ENCODE results near the gene STMND1. TPM values are rescaled to one million over a fixed set of nuclear protein-coding genes. Genes with fewer than 3 reads are reported as not detected.

Gene STMND1
- polyA plus RNA-seq, 4 donors: 0.10 to 0.38 (median 0.32) TPM

DNA sequence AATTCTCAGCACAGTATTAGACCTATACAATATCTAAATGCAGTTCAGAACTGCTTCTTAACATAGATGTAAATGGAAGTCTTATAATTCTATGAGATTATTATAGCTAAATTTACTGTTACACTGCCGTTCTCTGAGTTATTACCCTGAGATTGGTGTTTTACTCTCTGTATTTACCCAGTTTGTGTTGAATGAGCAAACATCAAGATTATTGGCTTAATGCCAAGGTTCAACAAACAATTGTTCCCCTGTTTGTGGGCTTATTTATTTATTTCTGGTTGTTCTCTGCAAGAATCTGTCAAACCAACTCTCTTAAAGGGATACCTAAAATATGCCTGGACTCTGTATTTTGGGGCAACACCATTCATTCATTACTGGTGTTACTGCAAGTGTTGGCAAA is 5.2 kb upstream of the STMND1 start:
- DNase-seq (ENCODE audit: low read depth in 4 of 4, low spot score in 3 of 4): no peak

DNA sequence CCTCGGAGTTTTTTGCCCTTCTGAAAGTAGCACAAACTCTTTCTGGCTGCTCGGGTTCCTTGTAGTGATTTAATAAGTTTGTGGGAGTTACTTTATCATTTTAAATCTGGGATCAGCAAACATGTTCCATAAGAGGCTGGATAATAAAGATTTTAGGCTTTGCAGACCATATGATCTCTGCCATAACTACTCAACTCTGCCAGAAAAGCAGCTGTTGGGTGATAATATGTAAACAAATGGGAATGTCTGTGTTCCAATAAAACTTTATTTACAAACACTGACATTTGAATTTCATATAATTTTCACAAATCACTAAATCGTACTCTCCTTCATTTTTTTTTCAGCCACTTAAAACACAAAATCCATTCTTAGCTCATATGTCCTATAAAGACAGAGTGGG is 3.9 kb upstream of the STMND1 start:
- DNase-seq (ENCODE audit: low read depth in 4 of 4, low spot score in 3 of 4): no peak

DNA sequence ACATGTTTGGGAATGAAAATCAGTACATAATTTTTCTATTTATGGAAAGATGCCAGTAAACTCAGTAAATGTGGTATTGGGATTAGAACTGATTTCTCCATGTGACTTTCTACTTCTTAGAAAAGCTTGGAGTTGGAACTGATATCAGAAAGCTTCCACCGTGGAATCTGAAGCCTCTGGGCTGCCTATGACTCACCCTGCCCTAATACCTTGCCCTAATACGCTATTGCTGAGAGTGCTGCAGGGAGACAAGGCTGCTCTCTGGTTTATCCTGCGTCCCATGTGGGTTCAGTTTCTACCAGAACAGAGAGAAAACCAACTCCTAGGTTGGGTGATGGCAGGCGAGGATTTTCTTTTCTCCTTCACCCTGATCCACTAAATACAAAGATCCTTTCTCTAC is 3.3 kb upstream of the STMND1 start:
- DNase-seq (ENCODE audit: low read depth in 4 of 4, low spot score in 3 of 4): no peak

DNA sequence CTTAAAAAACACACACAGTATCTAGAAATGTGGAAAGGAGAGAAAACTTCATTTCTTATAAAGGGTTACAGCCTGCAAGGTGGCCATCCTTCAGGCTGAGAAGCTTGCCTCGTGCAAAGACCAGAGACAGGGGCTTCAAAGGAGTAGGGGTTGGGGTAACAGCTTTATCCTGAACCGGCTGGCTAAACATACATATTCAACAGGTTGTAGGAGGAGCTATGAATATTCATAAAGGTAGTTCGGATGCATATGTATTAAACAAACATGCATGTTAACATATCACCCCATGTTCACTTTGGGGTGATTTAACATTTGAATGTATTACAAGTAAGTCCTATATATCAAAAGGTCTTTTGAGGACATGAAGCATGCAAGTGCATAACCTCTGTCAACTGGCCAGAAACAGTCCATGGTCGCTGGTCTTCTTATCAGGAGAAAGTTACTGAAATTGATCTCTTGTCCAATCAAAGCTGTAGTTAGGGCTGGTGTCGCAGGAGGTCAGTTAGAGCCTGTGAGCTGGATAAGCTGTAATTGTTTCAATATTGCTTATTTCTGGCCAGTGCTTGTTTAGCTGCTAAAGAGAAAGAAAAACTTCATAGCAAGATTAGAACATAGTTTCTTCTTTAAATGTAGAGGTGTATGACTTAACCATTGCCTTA is 2.3 kb upstream of the STMND1 start:
- DNase-seq (ENCODE audit: low read depth in 4 of 4, low spot score in 3 of 4): no peak

DNA sequence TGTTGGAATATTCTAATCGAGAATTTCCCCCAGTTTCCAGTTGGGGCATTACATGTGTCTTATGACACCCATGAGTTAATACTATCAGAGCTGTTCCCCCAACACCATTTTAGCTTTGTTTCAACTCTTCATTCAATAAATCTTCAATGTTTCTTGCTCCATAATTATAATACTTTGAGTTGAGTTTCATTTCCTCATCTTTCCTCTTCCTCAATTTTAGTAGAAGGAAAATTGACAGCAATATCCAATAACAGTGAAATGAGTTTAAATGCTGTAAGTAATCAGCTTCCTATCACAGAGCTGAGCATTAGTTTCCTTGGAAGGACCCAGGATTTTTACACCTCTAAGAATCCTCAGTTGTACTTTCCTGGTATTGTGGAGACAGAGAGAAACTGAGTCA is 1.0 kb upstream of the STMND1 start:
- DNase-seq (ENCODE audit: low read depth in 4 of 4, low spot score in 3 of 4): no peak

DNA sequence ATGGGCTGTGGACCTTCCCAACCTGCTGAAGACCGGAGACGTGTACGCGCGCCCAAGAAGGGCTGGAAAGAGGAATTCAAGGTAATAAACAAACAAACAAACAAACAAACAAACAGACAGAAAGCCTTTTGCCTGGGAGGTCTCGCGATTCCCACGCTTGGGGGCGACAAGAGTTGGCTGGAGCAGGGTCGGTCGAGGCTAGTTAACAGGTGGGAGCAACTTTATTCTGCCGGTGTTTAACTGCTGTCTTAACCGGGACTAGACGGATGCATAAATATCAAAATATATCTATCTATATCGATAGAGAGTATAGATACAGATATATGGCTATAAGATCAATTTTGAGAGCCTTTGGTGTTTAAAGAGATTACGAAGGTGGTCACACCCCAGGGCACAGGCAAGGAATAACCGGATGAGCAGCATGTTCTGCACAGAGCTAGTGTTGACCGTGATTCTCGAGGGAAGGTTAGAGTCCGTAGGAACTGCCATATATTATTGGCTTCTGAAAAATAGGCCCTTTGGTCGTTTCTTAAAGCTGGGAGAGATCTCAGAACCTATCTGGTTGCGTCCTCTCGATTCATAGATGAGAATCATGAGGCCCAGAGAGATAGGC is 514 bp downstream of the STMND1 start:
- no peak for DNase-seq (ENCODE audit: low read depth in 4 of 4, low spot score in 3 of 4)

DNA sequence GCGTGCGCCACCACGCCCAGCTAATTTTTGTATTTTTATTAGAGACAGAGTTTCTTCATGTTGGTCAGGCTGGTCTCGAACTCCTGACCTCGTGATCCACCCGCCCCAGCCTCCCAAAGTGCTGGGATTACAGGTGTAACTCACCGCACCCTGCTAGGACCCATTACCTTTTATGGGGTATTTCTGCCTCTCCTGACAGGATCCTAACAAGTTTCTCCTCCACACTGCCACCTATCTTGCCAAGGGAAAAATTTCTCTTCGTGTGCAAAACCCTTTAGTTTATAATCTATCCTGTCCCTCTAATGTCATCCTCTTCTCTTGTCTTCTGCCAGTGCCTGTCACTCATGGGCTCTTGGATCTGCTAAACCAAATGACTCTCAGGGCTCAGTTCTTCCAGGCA is 1.9 kb downstream of the STMND1 start:
- no peak for DNase-seq (ENCODE audit: low read depth in 4 of 4, low spot score in 3 of 4)

DNA sequence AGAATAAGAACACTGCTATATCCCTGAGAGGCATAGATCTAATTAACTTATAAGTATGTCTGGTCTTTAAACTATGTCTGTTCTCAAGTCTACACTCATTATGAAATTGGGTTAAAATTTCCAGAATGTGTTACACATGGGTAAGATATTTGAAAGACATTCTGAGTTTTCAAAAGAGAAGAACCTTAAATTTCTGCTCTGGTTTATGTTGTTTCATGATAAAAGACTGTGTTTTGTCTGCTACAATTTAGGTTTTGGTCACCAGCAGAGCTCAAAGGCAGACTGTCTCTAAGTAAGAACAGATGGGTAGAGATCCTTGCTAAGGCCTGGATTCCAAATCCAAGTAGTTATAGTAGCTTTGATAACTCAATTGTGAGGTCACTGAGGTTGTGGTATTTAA is 6.0 kb downstream of the STMND1 start:
- no peak for DNase-seq (ENCODE audit: low read depth in 4 of 4, low spot score in 3 of 4)

DNA sequence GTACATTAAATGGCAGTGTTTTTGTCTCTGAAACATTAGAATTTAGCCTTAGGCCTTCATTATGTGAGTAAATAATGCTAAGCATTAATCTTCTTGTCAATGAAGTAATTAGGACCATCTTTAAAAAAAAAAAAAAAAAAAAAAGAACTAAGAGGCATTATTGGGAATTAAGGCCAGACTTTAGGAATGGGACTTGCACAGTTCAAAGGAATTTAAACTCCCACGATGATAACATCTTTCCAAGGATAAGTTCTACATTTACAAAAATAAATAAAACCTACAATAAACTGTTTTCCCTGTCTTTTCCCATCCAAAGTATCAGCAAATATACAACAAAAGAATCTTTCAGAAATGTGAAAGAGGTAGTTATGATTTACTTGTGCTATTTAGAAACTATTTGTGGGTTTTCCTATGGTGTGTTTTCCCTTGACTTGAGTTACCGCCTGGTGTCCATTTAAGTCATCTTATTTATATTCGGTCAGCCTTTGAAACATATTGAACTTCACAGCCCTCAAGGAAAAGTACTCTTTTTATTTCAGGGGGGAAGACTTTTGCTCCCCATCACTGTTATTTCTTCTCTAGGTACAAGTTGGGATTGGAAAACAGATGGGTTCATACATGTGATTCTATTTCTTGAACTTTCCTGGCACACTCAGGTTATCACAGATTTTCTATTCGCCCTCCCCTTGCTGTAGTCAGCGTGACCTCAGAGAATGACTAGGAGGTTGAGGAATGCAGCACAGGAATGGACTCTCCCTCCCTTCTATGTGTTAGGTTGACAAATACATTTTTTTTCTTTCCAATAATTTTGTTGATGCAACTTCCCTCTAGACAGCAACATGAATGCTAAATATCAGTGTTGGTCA is 13.6 kb downstream of the STMND1 start:
- DNase-seq (ENCODE audit: low read depth in 4 of 4, low spot score in 3 of 4): no peak

DNA sequence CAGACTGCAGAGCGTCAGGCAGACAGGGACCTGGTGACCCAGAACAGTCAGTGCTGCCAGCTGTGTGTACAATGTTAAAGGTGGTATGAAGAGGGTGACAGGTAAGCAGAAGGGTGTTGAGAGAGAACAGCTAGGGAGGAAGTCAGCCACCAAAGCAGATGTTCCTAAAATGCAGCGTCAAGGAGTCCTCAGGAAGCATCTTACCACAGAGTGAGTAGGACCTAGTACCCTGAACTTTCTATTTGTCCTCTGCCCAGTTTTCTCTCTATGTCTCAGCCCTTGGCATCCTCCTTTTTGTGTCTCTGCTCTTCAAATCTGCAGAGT is 14.2 kb downstream of the STMND1 start:
- no peak for DNase-seq (ENCODE audit: low read depth in 4 of 4, low spot score in 3 of 4)

DNA sequence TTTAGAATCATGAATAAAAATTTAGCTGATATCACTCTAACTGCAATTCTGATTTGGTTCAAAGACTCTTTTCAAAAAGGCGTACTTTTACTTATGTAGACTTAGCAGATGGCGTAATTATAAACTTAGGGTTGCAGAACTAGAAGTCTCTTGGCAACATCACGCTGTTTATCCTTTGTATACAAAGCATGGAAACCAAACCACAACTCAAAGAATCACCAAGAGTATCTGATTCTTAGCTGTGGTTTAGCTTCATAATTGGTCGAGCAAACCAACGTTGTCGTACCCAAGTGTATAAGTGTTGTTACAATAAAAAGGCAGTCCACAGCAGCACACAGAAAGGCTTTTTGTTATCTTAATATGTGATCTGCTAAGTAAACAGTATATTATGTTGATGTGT is 18.2 kb downstream of the STMND1 start:
- no peak for DNase-seq (ENCODE audit: low read depth in 4 of 4, low spot score in 3 of 4)

DNA sequence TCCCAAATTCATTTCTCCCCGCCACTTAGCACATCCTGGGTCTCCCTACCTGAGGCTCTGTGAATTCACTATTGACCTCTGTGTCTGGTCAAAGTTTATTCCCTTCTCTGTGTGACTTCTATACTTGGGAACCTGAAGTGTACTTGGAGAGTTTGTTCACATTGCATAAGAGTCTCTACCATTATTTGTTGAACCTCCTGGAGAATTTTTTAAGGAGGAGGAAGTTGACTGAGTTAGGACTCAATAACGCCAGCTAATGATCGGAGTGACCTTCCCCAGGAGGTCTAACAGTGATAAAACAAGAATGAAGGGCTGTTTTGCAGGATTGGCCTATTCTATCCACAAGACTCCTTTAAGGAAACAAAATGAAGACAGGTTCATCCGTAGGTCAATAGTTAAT is 23.6 kb downstream of the STMND1 start:
- DNase-seq (ENCODE audit: low read depth in 4 of 4, low spot score in 3 of 4): no peak

DNA sequence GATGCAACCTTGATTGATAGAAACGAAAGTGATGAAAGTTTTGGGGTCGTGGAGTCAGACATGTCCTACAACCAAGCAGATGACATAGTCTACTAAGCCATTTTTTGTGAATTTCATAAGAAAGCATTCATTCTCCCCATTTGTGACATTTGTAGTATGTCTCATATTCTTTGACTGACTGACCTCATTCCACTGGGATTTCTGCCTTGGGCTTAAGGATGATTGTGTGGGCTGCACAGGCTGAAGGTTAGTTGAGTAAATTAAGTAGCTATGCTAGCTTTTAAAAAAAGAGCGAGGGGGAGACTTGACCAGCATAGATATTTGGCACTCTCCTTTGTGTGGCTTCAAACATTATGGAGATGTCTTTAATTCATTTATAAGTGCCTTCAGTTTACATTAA is 28.9 kb downstream of the STMND1 start:
- no peak for DNase-seq (ENCODE audit: low read depth in 4 of 4, low spot score in 3 of 4)

DNA sequence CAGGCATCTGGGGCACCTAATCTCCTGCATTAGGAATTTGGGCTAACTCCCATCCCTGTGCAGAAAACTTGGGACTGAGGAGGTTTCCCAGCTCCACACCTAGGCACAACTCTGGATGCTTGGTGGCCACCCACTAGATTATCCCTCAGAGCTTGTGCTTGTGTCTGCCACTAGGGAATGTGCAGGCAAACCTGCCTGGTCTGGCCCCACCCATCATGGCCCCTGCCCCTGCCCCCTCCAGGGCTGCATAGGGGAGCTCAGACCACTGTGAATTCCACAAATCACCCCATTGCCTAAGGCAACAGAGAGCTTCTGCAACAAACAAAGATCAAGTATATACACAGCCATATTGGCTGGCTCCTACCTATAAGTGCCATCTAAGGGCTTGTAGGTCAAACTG is 31.1 kb downstream of the STMND1 start:
- DNase-seq (ENCODE audit: low read depth in 4 of 4, low spot score in 3 of 4): no peak

DNA sequence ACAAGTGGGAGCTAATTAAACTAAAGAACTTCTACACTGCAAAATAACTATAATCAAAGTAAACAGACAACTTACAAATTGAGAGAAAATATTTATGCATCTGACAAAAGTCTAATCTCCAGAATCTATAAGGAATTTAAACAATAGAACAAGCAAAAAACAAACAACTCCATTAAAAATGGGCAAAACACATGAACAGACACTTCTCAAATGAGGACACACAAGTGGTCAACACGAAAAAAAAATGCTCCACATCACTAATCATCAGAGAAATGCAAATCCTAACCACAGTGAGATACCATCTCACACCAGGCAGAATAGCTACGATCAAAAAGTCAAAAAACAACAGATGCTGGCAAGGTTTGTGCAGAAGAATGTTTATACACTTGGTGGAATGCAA is 36.2 kb downstream of the STMND1 start:
- DNase-seq (ENCODE audit: low read depth in 4 of 4, low spot score in 3 of 4): no peak

DNA sequence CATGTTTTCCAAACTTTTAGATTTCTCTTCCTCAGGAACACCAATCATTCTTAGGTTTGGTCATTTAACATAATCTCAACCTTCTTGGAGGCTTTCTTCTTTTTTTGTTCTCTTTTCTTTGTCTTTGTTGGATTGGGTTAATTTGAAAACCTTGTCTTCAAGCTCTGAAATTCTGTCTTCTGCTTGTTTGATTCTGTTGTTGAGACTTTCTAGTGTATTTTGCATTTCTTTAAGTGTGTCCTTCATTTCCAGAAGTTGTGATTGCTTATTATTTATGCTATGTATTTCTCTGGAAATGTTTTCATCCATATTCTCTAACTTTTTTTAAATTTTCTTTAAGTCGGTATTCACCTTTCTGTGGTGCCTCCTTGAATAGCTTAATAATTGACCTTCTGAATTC is 42.2 kb downstream of the STMND1 start:
- no peak for DNase-seq (ENCODE audit: low read depth in 4 of 4, low spot score in 3 of 4)

DNA sequence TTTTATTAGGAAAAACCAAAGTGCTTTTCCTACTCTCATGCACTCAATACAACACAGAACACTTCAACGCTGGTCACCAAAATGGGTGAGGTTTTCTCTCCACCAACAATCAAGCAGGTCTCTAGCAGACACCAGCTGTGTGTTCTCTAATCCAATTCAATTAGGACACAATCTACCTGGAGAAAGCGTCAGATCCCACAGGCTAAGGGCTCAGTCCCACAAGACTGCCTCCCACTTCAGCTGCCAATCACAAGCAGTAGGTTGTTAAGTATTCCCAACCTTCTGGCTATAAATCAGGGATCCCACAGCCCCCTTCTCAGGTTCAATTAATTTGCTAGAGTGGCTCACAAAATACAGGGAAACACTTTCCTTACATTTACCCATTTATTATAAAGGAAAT is 47.7 kb downstream of the STMND1 start:
- DNase-seq (ENCODE audit: low read depth in 4 of 4, low spot score in 3 of 4): no peak

DNA sequence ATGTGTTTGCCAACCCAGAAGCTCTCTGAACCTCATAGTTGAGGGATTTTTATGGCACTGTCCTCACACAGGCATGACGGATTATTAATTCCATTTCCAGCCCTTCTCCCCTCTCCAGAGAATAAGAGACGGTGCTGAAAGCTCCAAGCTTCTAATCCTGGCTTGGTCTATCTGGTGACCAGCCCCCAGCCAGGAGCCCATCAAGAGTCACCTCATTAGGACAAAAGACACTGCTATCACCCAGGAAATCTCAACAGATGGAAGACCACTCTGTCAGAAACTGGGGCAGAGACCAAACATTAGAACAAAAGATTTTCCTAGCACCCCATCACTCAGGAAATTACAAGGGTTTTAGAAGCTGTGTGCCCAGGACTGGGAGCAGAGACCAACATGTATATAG is 48.2 kb downstream of the STMND1 start:
- DNase-seq (ENCODE audit: low read depth in 4 of 4, low spot score in 3 of 4): no peak

DNA sequence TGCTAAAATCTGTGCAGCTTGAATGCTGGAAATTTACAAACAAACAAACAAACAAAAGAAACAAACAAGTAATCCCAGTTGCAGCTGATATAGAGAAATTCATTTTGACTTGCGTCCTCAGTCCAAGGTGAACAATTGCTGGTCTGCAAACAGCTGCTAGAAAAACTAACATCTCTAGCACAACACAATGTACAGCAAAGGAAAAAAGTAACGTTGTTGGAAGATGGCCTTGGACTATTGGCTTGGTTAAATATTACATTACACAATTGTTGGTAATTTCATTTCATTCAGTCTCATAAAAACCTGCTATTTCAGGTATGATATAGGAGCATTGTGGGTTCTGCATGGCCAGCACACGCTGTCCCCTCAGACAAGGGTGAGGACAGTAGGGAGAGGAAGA is 50.0 kb downstream of the STMND1 start:
- no peak for DNase-seq (ENCODE audit: low read depth in 4 of 4, low spot score in 3 of 4)

DNA sequence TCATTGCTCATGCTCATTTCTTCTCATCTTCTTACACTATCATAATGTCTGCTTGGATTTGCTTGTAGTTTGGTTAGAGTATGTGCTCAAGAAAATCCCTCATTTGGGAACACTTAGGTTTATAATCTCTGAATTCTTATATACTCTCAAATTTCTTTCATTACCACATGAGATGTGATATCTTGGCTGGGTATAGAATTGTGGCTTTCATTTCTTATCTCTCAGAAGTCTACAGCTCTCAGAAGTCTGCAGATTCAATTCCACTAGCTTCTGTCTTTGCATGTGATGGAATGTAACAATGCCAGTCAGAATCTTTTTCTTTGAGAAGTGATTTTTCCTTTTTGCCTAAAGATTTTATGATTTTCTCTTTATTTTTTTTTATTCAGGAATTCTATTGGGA is 50.9 kb downstream of the STMND1 start:
- no peak for DNase-seq (ENCODE audit: low read depth in 4 of 4, low spot score in 3 of 4)

DNA sequence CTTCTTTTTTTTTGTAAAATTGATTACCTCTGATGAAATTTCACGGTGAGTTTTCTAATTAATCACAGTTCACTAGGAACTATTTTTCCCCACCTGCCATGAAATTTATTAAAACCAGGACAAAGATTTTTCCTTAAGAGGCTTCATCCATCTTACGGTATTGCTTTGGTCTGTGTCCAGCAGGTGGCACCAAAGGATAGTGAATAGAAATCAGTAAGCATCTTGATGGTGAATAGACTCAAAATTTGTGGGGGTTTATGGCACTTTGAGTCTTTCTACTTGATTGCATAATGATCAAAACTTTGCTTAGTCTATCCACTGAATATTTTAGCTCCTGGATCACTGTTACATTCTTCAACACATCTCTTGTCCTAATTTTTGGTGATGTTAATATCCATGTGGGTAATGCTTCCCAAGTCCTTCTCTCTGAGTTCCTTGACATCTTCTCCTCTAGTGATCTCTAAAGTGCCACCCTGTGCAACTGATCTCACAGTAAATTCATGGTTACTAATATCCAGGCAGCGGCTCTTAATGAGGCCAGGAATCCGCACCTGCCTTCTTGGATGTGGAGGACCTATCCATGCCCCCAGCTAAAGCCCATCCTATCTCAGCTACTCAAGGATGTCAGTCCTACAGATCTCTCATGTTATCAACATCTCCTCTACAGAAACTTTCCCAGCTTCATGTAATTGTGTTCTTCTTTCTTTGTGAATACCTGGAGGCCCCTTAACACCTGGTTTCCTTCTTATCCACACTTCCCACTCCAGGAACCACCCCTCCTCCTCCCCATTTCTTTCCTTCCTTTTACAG is 54.5 kb downstream of the STMND1 start:
- peak; percentile 65 to 73 (median 71) for DNase-seq (ENCODE audit: low read depth in 4 of 4, low spot score in 3 of 4)

Data from right renal pelvis (tissue), 4 donors.